K562 (cell line): ENCODE results near the gene IMPG1. TPM values are rescaled to one million over a fixed set of nuclear protein-coding genes. Genes with fewer than 3 reads are reported as not detected.

Experiments used
- ATAC-seq: fragments of 200-7000 bp; cut with Tn5 transposase; 3 replicates; pipeline ENCODE4 v1.9.1; 2020; ENCODE audit warnings: moderate library complexity
- Bru-seq: library from RNA; stranded (reverse); fragments of 400-500 nt; gene quantifications from one replicate; lab custom pipeline; 2021; lab: Mats Ljungman, UMichigan
- BruChase-seq, 2 experiments: library from RNA; stranded (reverse); fragments of 400-500 nt; gene quantifications; one replicate each; lab custom pipeline; 2021; lab: Mats Ljungman, UMichigan
- BruUV-seq: library from RNA; stranded (reverse); fragments of 400-500 nt; replicated peaks from 2 replicates; lab custom pipeline; 2021; lab: Mats Ljungman, UMichigan
- CTCF ChIA-PET: fragments of 300-600 bp; formaldehyde crosslinking; extraction: SDS; loops from one replicate; lab custom pipeline; 2021; ENCODE audit warnings: low intra/inter-chr PET ratio; lab: Yijun Ruan, JAX
- POLR2A ChIA-PET: fragments of 300-600, 350-650 bp; sonication (Branson Sonifier 250); formaldehyde crosslinking; extraction: SDS; loops from one replicate; lab custom pipeline; 2021; ENCODE audit warnings: antibody characterized with exemption, inconsistent platforms; lab: Yijun Ruan, JAX
- DNase-seq, 4 experiments: peaks; one replicate each; pipeline versions ENCODE4 v3.0.0 to v3.0.0-alpha.2; 2011 to 2018; ENCODE audit warnings: low spot score in 3 of 4, mixed read lengths in 3 of 4; ENCODE audit errors: extremely low read depth in 1 of 4
- FAIRE-seq: peaks from 2 replicates; lab custom pipeline; 2011; peaks lifted over from hg19 to GRCh38; lab: Jason Lieb, UNC
- H2AFZ ChIP-seq: 2 replicates; pipeline ENCODE4 v1.6.0; 2011; ENCODE audit warnings: low read depth, low read length, control low read depth, inconsistent platforms
- H3K27ac ChIP-seq: fragments of 200-600 bp; 3 replicates; pipeline ENCODE4 v1.8.0; 2011; ENCODE audit warnings: low read depth, mild to moderate bottlenecking, control low read depth, inconsistent platforms, low read length, moderate library complexity, mixed read lengths; ENCODE audit errors: extremely low read depth
- H3K27me3 ChIP-seq, 2 experiments: fragments of 300-600 bp in 1 of 2; 2 replicates in 1 of 2; 3 replicates in 1 of 2; pipeline versions ENCODE4 v1.6.0 to v1.8.0; 2011; ENCODE audit warnings: inconsistent platforms in 2 of 2, low read length in 2 of 2, mild to moderate bottlenecking in 1 of 2, mixed read lengths in 1 of 2, moderate library complexity in 1 of 2; ENCODE audit not compliant: control insufficient read depth in 2 of 2, insufficient read depth in 2 of 2
- H3K36me3 ChIP-seq: fragments of 300-600 bp; 3 replicates; pipeline ENCODE4 v1.8.0; 2011; ENCODE audit warnings: mild to moderate bottlenecking, low read length, inconsistent platforms; ENCODE audit not compliant: control insufficient read depth, insufficient read depth
- H3K4me1 ChIP-seq, 2 experiments: fragments of 200-600 bp in 1 of 2; replicated peaks in 1 of 2; 2 replicates in 1 of 2; 3 replicates in 1 of 2; pipeline versions ENCODE4 v1.5.1 to v1.8.0; 2011; ENCODE audit warnings: inconsistent platforms in 2 of 2, low read length in 2 of 2, mild to moderate bottlenecking in 1 of 2, mixed read lengths in 1 of 2, moderate library complexity in 1 of 2; ENCODE audit not compliant: control insufficient read depth in 2 of 2, insufficient read depth in 2 of 2
- H3K4me2 ChIP-seq: 2 replicates; pipeline ENCODE4 v1.6.1; 2011; ENCODE audit warnings: low read length, control low read depth, inconsistent platforms, mixed read lengths; ENCODE audit not compliant: insufficient read depth
- H3K4me3 ChIP-seq: fragments of 200-600 bp; sonication (generic), shearing (Covaris generic); 2 replicates; pipeline ENCODE4 v1.5.1; 2016; ENCODE audit warnings: control low read depth, inconsistent platforms
- H3K79me2 ChIP-seq: fragments of 200-600 bp; 3 replicates; pipeline ENCODE4 v1.8.0; 2011; ENCODE audit warnings: low read length, inconsistent platforms; ENCODE audit not compliant: control insufficient read depth, insufficient read depth
- H3K9ac ChIP-seq, 2 experiments: 2 replicates each; pipeline versions ENCODE4 v1.6.0 to v1.6.1; 2011; ENCODE audit warnings: low read depth in 2 of 2, low read length in 2 of 2, control low read depth in 1 of 2, inconsistent platforms in 1 of 2, mild to moderate bottlenecking in 1 of 2, mixed read lengths in 1 of 2; ENCODE audit not compliant: insufficient read depth in 1 of 2
- H3K9me1 ChIP-seq: one replicate; pipeline ENCODE4 v1.6.0; 2011; ENCODE audit warnings: inconsistent platforms, mild to moderate bottlenecking, low read length, moderate library complexity; ENCODE audit not compliant: control insufficient read depth, insufficient read depth
- H3K9me3 ChIP-seq: replicated peaks from 2 replicates; pipeline ENCODE4 v1.5.1; 2011; ENCODE audit warnings: low read depth, low read length, inconsistent platforms; ENCODE audit not compliant: control insufficient read depth, insufficient read depth
- H4K20me1 ChIP-seq: replicated peaks from 2 replicates; pipeline ENCODE4 v1.6.1; 2011; ENCODE audit warnings: low read length, inconsistent platforms, mixed read lengths; ENCODE audit not compliant: control insufficient read depth, insufficient read depth
- AFF4 ChIP-seq: sonication (generic); formaldehyde crosslinking; IDR thresholded peaks from 2 replicates; pipeline ENCODE4 v1.8.0; 2023; ENCODE audit warnings: mild to moderate bottlenecking, missing genetic modification reagents
- ARID4B ChIP-seq: sonication (generic); formaldehyde crosslinking; IDR thresholded peaks from 2 replicates; pipeline ENCODE4 v1.8.0; 2022; ENCODE audit warnings: mild to moderate bottlenecking, missing genetic modification reagents
- CTCFL ChIP-seq: IDR thresholded peaks from 2 replicates; pipeline ENCODE4 v1.6.1; 2011; ENCODE audit warnings: borderline replicate concordance, low read depth, mild to moderate bottlenecking, moderate library complexity, low read length; ENCODE audit not compliant: insufficient read depth, poor library complexity, severe bottlenecking
- GTF2F1 ChIP-seq: IDR thresholded peaks from 2 replicates; pipeline ENCODE4 v1.6.1; 2011; ENCODE audit warnings: low read depth, low read length, improper control_type of control experiment
- HOXB6 ChIP-seq: fragments of 250-450 bp; sonication (Bioruptor Pico); IDR thresholded peaks from 2 replicates; pipeline ENCODE4 v1.5.1; 2022; ENCODE audit warnings: mild to moderate bottlenecking, borderline replicate concordance
- NR2C1 ChIP-seq, 2 experiments: fragments of 450-650 bp; IDR thresholded peaks; 2 replicates each; pipeline ENCODE4 v1.6.1; 2017; ENCODE audit warnings: mild to moderate bottlenecking in 2 of 2, antibody characterized with exemption in 1 of 2, inconsistent platforms in 1 of 2, missing compliant biosample characterization in 1 of 2, missing genetic modification characterization in 1 of 2
- SMARCA5 ChIP-seq: fragments of 450-650 bp; IDR thresholded peaks from 2 replicates; pipeline ENCODE4 v1.6.1; 2016
- ZNF24 ChIP-seq: fragments of 450-650 bp; IDR thresholded peaks from 2 replicates; pipeline ENCODE4 v1.6.1; 2016
- ZNF589 ChIP-seq: fragments of 200-800 bp; sonication (Bioruptor generic); IDR thresholded peaks from 2 replicates; pipeline ENCODE4 v1.6.1; 2016; ENCODE audit warnings: low read depth, missing genetic modification characterization, missing compliant biosample characterization
- in situ Hi-C: fragments of 300-500 bp; cut with MboI; formaldehyde crosslinking; loops from 4 replicates; pipeline ENCODE4 v1.15.0; 2018; ENCODE audit warnings: inconsistent platforms, mixed read lengths
- intact Hi-C: fragments of 100-400 bp; cut with micrococcal nuclease; formaldehyde crosslinking; loops from 2 replicates; pipeline ENCODE4 v1.14.2; 2022
- long read RNA-seq, 3 experiments: library from polyadenylated mRNA in 2 of 3; library from RNA in 1 of 3; unstranded in 2 of 3; stranded (forward) in 1 of 3; transcript quantifications; one replicate each; pipeline ENCODE4 v2.0.0, GENCODE V29; 2019 to 2022
- polyA minus RNA-seq, 3 experiments: library from RNA; depleted of rRNA, polyadenylated mRNA; stranded (reverse); fragments of >200 nt; gene quantifications; 2 replicates each; pipeline ENCODE4 v1.2.3, GENCODE V29; 2011
- polyA plus RNA-seq, 8 experiments: library from polyadenylated mRNA; depleted of rRNA in 4 of 8; stranded (reverse) in 5 of 8; unstranded in 3 of 8; fragments of >200 nt; fragmentation: Nextera tagmentation in 2 of 8; fragmentation: Illumina TruSeq in 1 of 8; extraction: Ambion mirVana in 2 of 8; extraction: Trizol in 1 of 8; gene quantifications; 2 replicates each; pipeline versions ENCODE4 v1.2.1 to v1.2.3, GENCODE V29; 2011 to 2014; ENCODE audit warnings: inconsistent platforms in 1 of 8, missing spikeins in 1 of 8
- total RNA-seq, 7 experiments: library from RNA; depleted of rRNA in 6 of 7; stranded (reverse); fragments of >200 nt in 6 of 7; fragmentation: Illumina TruSeq in 2 of 7; extraction: Trizol in 2 of 7; gene quantifications; 2 replicates each; pipeline versions ENCODE4 v1.2.1 to v1.2.3, GENCODE V29; 2011 to 2021; ENCODE audit warnings: low replicate concordance in 1 of 7

The IMPG1 gene
- total RNA-seq (2011; cell fraction: chromatin; rRNA removed; ENCODE audit: low replicate concordance): not detected in 2 replicates
- total RNA-seq (2011; cell fraction: nucleolus; rRNA removed): not detected in 2 replicates
- total RNA-seq (2011; cell fraction: nucleoplasm; rRNA removed): not detected in 2 replicates
- total RNA-seq (2014; rRNA removed) (not detected in 2 replicates), total RNA-seq (2014; rRNA removed; fragmentation: Illumina TruSeq; extraction: Trizol) (not detected in 2 replicates), total RNA-seq (2015; rRNA removed; fragmentation: Illumina TruSeq; extraction: Trizol) (not detected in 2 replicates), total RNA-seq (2021) (not detected in 2 replicates), polyA plus RNA-seq (2011; rRNA removed) (not detected in 2 replicates), polyA plus RNA-seq (2014; fragmentation: Illumina TruSeq; extraction: Trizol) (not detected in 2 replicates), polyA plus RNA-seq (2014; fragmentation: Nextera tagmentation; extraction: Ambion mirVana) (not detected), polyA plus RNA-seq (2014; rRNA removed) (not detected in 2 replicates), polyA minus RNA-seq (2011; rRNA and poly(A)+ RNA removed) (not detected in 2 replicates), Bru-seq, nascent RNA (not detected), BruChase-seq, experiment 1, labeled RNA remaining after a 2-hour chase (not detected), BruChase-seq, experiment 2, labeled RNA remaining after a 6-hour chase (not detected)
- polyA plus RNA-seq (2011; cell fraction: cytosol; rRNA removed): not detected in 2 replicates
- polyA plus RNA-seq (2011; cell fraction: nucleus; rRNA removed): not detected in 2 replicates
- not detected in 2 replicates for polyA plus RNA-seq (2012)
- polyA minus RNA-seq (2011; cell fraction: cytosol; rRNA and poly(A)+ RNA removed): not detected in 2 replicates
- not detected in 2 replicates for polyA minus RNA-seq (2011; cell fraction: nucleus; rRNA and poly(A)+ RNA removed)
- long read RNA-seq, experiment 1: 0 reads
- long read RNA-seq, experiment 2: 0 reads
- long read RNA-seq, experiment 3: 0 reads

- ChIA-PET POLR2A (no interaction called here), CTCF (no interaction called here)
- Histone ChIP-seq H3K9me3 (no peaks in the 10 kb centered on the region), H3K27ac (no peak within 1 kb of the TSS), H3K9ac (no peak within 1 kb of the TSS), H3K27me3 (no peaks in the 10 kb centered on the region)
- no peak for TF ChIP-seq NR2C1 (IDR thresholded peaks at IDR 0.05)
- no peak for TF ChIP-seq NR2C1 (tag; IDR thresholded peaks at IDR 0.05)
- TF ChIP-seq ARID4B (CRISPR knock-in tag): no peak
- TF ChIP-seq CTCFL: no peak
- TF ChIP-seq GTF2F1: no peak
- TF ChIP-seq ZNF589: no peak
- TF ChIP-seq HOXB6 (CRISPR knock-in tag): no peak
- TF ChIP-seq SMARCA5: no peak
- TF ChIP-seq AFF4: no peak
- TF ChIP-seq ZNF24: no peak
- TF ChIP-seq, all 486 proteins: peak for 0
- Histone ChIP-seq H3K4me1 (no peaks in the 10 kb centered on the region), H3K9me1 (no peaks in the 10 kb centered on the region), H3K4me2 (no peak within 1 kb of the TSS), H3K36me3 (no peaks in the 10 kb centered on the region), H3K4me3 (no peak within 1 kb of the TSS), H2AFZ (no peak within 1 kb of the TSS), H3K79me2 (no peaks in the 10 kb centered on the region), H4K20me1 (no peaks in the 10 kb centered on the region)
- intact Hi-C loops: no loop called here
- FAIRE-seq (no peak), DNase-seq (no peak), ATAC-seq (no peak)
- no TSS peak for BruUV-seq
- in situ Hi-C loops: no loop called here
These were observed at the start of gene IMPG1 for GRCh38 chr6:76072562-76072961. Gene IMPG1 (minus strand): TSS chr6:76072662. CDS start chr6:76072488, 174 bp downstream.
